ENCODE measurements around the gene EPB41. TPM values are rescaled to one million over a fixed set of nuclear protein-coding genes. Genes with fewer than 3 reads are reported as not detected.
"Not testable (repeated sequence)": the region's sequence is repeated elsewhere in the genome, so short reads cannot be mapped to it uniquely, and the experiment has no call there.

The EPB41 gene
- total RNA-seq, 2 donors from 2014 or later: 50.7 to 60.5 TPM

DNA sequence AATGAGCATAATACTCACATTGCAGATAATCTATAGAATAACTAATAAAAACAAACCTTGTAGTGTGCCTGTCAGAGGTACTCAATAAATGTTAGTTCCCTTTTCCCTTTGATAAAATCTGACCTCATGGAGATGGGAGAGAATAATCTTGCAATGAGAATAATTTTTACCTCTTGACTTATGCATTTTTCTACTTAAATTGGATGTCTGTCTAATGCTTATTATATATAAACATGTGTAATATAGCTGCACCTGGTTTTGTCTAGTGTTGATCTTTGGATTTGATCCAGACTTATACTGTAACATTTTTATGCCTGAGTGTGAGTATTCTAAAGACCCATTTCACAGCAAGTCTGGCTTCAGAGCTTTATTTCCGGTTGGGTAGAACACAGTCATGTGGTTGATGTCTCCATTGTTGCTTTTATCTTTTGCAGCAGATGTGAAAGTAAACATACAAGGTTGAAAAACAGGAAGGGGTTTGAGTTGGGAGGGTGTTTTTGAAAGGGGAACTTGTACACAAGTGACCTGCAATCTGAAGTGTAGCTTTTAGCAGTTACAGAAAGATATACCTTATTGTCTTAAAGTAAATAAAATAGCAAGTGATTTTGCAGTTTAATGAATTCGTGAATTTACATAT lies 12.4 kb downstream of the EPB41 start:
- peak; percentile 89 to 95 for ATAC-seq
- Mint-ChIP-seq H3K4me3 (peak overlapping the region; percentile 76), H3K9me3 (no peaks in the 10 kb centered on the region), H3K27me3 (no peaks in the 10 kb centered on the region), H3K4me1 (ENCODE audit: low read depth in 2 of 2) (peaks cover 29 to 36% of the 10 kb centered on the region in 2 donors), H3K36me3 (no peaks in the 10 kb centered on the region), H3K27ac (peak overlapping the region; percentile 88 to 90)
- peak; percentile 72 for DNase-seq (ENCODE audit: low spot score)

DNA sequence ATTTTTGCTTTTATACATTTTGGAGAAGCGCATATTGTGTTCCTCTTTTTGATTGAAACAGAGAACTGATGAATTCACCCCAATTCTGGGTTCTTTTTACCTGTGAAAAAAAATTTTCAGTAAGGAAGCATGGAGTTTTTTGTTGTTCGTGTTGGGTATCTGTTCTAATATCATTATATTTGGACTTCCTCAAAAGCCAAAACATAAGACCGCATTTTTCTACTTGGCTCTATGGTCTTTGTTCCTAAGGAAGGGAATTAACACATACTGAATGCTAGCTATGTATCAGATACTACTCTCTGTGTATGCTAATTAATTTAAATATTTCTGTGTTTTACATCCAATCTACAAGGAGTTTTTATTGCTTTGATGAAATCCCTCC lies 12.9 kb downstream of the EPB41 start:
- no peaks in the 10 kb centered on the region for H3K36me3 Mint-ChIP-seq
- DNase-seq (ENCODE audit: low spot score) (no peak), ATAC-seq (no peak)
- peaks cover 29 to 36% of the 10 kb centered on the region in 2 donors for H3K4me1 Mint-ChIP-seq (ENCODE audit: low read depth in 2 of 2)
- H3K27ac Mint-ChIP-seq: peak overlapping the region; percentile 88 to 90
- H3K4me3 Mint-ChIP-seq: peak overlapping the region; percentile 76
- no peaks in the 10 kb centered on the region for H3K9me3 Mint-ChIP-seq
- H3K27me3 Mint-ChIP-seq: no peaks in the 10 kb centered on the region

DNA sequence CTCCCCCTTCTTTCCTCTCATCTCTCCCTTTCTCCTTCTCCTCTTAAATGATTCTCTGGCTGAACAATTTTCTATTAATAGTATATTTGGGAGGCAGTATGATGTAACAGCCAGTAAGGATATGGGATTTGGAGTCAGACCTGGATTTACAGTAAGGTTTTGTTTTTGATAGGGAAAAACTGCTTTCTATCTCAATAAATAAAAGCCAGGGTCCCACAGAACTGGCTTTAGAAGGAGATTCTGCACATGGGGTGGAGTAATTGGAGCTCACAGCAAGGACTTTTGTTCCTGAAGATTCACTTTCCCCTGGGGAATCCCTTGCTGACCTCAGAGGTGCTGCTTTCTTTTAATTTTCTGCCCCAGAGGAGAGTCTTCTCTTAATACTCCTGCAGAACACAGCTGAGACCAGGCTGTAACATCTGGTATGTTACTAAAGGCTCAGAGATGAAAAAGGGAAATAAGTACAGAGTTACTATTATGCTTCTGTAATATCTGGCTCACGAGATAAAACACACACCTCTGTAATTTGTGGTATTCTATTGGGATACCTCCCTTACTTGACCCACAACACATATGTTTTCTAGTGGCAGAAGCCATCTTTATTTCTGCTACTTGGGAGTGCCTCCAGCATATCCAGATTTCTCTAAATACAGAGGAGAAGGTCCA lies 13.4 kb downstream of the EPB41 start:
- Mint-ChIP-seq H3K4me1 (ENCODE audit: low read depth in 2 of 2) (peaks cover 33 to 40% of the 10 kb centered on the region in 2 donors), H3K27ac (peak overlapping the region; percentile 88 to 90), H3K9me3 (no peaks in the 10 kb centered on the region), H3K36me3 (no peaks in the 10 kb centered on the region), H3K4me3 (peak overlapping the region; percentile 76), H3K27me3 (no peaks in the 10 kb centered on the region)
- ATAC-seq (no peak), DNase-seq (ENCODE audit: low spot score) (no peak)

DNA sequence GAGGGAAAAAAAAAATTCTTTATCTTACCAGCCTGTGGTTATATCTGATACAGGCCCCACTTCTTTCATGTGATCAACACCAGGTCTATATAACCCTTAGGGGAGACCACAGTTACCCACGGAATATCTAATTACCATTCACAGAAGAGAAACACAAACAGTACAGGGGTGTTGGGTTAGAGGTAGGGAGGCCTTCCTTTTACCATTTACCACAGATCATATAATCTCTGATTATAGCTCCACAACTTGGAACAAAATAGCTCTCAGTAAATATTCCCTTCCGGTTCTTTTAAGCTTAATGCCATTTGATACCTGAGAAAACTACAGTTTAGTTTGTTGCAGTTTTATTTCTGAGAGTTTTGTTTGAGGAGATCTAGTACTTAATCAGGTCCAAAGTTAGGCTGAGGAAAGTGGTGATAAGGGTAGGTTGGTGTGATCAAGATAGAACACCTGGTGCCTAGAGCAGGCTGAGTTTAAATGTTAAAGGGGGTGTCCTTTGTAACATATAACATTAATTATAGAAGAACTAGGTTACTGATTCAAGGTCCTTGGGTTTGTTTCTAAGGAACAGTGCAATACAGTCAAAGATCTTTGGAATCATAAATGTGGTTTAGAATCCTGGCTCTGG lies 14.1 kb downstream of the EPB41 start:
- DNase-seq (ENCODE audit: low spot score): no peak
- Mint-ChIP-seq H3K9me3 (no peaks in the 10 kb centered on the region), H3K27ac (peak overlapping the region; percentile 88 to 90), H3K36me3 (no peaks in the 10 kb centered on the region), H3K4me1 (ENCODE audit: low read depth in 2 of 2) (peaks cover 38 to 43% of the 10 kb centered on the region in 2 donors), H3K4me3 (peak overlapping the region; percentile 76), H3K27me3 (no peaks in the 10 kb centered on the region)
- ATAC-seq: peak in 1 of 2 donors; percentile 39

DNA sequence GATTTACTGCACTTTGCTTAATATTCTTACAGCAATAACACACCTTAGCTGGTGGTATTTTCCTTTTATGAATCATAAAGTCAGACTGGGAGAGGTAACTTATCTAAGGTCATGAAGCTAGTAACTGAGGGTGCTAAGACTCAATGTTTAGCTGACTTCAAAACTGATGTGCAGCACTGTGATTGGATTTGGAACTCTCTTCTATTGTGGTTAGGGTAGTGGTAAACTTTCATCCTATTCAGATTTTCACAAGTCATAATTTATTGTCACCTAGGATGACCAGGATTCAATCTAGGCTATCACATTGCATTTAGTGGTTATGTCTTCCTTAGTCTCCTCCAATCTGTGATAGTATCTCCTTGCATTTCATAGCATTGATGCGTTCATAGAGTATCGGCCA lies 18.9 kb downstream of the EPB41 start:
- Mint-ChIP-seq H3K27ac (no peak overlapping the region), H3K4me3 (no peak overlapping the region), H3K27me3 (no peaks in the 10 kb centered on the region), H3K4me1 (ENCODE audit: low read depth in 2 of 2) (peaks cover 34 to 42% of the 10 kb centered on the region in 2 donors), H3K9me3 (no peaks in the 10 kb centered on the region), H3K36me3 (no peaks in the 10 kb centered on the region)
- ATAC-seq (no peak), DNase-seq (ENCODE audit: low spot score) (no peak)

DNA sequence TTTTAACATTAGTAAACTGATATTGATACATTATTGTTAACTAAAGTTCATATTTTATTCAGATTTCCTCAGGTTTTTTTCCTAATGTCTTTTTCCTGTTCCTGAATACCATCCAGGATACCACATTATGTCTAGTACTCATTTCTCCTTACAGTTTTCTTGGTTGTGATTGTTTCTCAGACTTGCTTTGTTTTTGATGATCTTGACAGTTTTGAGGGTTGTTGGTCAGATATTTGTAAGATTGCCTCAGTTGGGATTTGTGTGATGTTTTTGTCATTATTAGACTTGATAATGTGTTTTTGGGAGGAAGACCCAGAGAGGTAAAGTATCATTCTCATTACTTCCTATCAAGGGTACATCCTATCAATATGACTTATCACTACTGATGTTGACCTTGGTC lies 19.5 kb downstream of the EPB41 start:
- H3K27me3 Mint-ChIP-seq: no peaks in the 10 kb centered on the region
- no peaks in the 10 kb centered on the region for H3K36me3 Mint-ChIP-seq
- H3K27ac Mint-ChIP-seq: no peak overlapping the region
- no peak for DNase-seq (ENCODE audit: low spot score)
- H3K4me1 Mint-ChIP-seq (ENCODE audit: low read depth in 2 of 2): peaks cover 31 to 36% of the 10 kb centered on the region in 2 donors
- no peak for ATAC-seq
- no peaks in the 10 kb centered on the region for H3K9me3 Mint-ChIP-seq
- no peak overlapping the region for H3K4me3 Mint-ChIP-seq

DNA sequence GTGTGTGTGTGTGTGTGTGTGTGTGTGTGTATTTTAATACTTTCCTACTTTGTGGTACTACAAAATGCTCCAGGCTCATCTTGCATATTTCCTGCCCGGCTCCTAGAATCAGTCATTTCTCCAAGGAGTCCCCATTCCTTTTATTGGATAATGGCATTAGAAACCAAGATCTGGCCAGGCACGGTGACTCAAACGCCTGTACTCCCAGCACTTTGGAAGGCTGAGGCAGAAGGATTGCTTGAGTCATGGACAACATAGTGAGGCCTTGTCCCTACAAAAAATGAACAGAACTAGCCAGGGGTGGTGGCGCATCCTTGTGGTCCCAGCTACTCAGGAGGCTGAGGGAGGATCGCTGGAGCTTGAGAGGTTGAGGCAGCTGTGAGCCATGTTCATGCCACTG lies 20.3 kb downstream of the EPB41 start:
- H3K36me3 Mint-ChIP-seq: no peaks in the 10 kb centered on the region
- H3K27ac Mint-ChIP-seq: no peak overlapping the region
- H3K9me3 Mint-ChIP-seq: no peaks in the 10 kb centered on the region
- H3K4me1 Mint-ChIP-seq (ENCODE audit: low read depth in 2 of 2): peaks cover 31 to 36% of the 10 kb centered on the region in 2 donors
- H3K4me3 Mint-ChIP-seq: no peak overlapping the region
- ATAC-seq (no peak), DNase-seq (ENCODE audit: low spot score) (no peak)
- H3K27me3 Mint-ChIP-seq: no peaks in the 10 kb centered on the region

- Mint-ChIP-seq H3K4me1 (ENCODE audit: low read depth in 2 of 2) (peaks cover 31 to 36% of the 10 kb centered on the region in 2 donors), H3K9me3 (no peaks in the 10 kb centered on the region), H3K4me3 (no peak overlapping the region), H3K27me3 (no peaks in the 10 kb centered on the region), H3K27ac (no peak overlapping the region), H3K36me3 (no peaks in the 10 kb centered on the region)
- DNase-seq (ENCODE audit: low spot score) (no peak), ATAC-seq (no peak)
Measured at GRCh38 chr1:28935293-28935692, 20.9 kb downstream of the EPB41 start.

DNA sequence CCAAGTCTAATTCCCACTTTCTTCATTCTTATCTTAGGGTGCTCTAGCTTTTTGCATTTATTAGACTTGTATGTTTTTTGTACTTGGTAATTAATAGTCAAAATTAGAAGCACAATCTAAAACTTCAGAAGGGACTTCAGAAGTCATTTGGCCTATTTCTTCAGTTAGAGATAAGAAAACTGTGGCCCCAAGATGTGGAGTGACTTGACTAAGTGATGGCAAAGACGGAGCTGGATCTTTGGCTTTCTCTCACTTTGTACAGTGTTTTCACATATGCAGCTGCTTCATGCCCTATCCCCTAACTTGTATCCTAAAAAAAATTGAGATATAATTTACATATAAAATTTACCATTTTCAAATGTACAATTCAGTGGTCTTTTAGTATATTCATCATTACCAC lies 21.7 kb downstream of the EPB41 start:
- H3K27me3 Mint-ChIP-seq: no peaks in the 10 kb centered on the region
- no peaks in the 10 kb centered on the region for H3K36me3 Mint-ChIP-seq
- peak overlapping the region in 1 of 2 donors; percentile 22 for H3K27ac Mint-ChIP-seq
- no peaks in the 10 kb centered on the region for H3K9me3 Mint-ChIP-seq
- H3K4me1 Mint-ChIP-seq (ENCODE audit: low read depth in 2 of 2): peaks cover 36 to 42% of the 10 kb centered on the region in 2 donors
- H3K4me3 Mint-ChIP-seq: no peak overlapping the region
- DNase-seq (ENCODE audit: low spot score): no peak
- no peak for ATAC-seq

DNA sequence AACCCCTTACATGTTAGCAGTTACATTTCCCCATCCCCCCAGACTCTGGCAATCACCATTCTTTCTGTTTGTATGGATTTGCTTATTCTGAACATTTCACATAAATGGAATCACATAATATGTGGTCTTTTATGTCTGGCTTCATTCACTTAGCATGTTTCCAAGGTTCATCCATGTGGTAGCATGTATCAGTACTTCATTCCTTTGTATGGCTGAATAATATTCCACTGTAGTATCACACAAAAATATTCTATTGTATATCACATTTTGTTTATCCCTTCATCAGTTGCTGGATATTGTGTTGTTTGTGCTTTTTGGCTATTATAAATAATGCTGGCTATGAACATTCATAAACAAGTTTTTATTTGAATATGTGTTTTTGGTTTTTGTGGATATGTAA lies 22.2 kb downstream of the EPB41 start:
- Mint-ChIP-seq H3K36me3 (no peaks in the 10 kb centered on the region), H3K4me3 (no peak overlapping the region)

DNA sequence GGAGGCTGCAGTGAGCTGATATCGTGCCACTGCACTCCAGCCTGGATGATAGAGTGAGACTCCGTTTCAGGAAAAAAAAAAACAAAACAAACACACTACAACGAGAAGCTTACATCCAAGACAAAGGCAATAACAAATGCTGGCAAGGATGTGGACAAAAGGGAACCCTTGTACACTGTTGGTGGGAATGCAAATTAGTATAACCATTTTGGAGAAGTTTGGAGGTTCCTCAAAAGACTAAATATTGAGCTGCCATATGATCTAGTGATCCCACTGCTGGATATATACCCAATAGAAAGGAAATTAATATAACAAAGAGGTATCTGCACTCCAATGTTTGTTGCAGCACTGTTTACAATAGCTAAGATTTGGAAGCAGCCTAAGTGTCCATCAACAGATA lies 29.2 kb downstream of the EPB41 start:
- ATAC-seq; H3K27ac Mint-ChIP-seq; H3K27me3 Mint-ChIP-seq; H3K4me3 Mint-ChIP-seq; H3K36me3 Mint-ChIP-seq; DNase-seq (ENCODE audit: low spot score); H3K9me3 Mint-ChIP-seq: not testable (repeated sequence)
- H3K4me1 Mint-ChIP-seq (ENCODE audit: low read depth in 2 of 2): peaks cover 18 to 21% of the 10 kb centered on the region in 2 donors

More for the DNA sequence above, 22.2 kb downstream of the EPB41 start:
- DNase-seq (ENCODE audit: low spot score): no peak
- Mint-ChIP-seq H3K27me3 (no peaks in the 10 kb centered on the region), H3K9me3 (no peaks in the 10 kb centered on the region), H3K4me1 (ENCODE audit: low read depth in 2 of 2) (peaks cover 38 to 43% of the 10 kb centered on the region in 2 donors), H3K27ac (no peak overlapping the region)
- no peak for ATAC-seq

DNA sequence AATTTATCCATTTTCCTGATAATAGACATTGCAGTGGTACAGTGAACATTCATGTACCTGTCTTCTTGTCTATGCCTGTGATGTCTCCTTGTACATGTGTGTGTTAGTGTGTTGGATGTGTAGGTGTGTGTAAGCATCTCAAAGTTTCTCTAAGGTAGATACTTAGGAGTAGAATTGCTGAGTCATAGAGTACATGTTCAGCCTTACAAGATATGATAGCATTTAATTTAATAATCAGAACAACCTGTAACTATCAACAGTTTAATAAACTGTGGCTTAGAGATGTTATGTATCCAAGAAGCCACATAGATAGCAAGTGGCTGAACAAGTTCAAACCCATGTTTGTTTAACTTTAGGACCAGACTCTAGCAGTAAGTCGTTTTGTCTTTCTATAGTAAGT lies 35.6 kb downstream of the EPB41 start:
- Mint-ChIP-seq H3K9me3 (no peaks in the 10 kb centered on the region), H3K4me3 (no peak overlapping the region), H3K27me3 (no peaks in the 10 kb centered on the region), H3K36me3 (no peaks in the 10 kb centered on the region), H3K27ac (peak overlapping the region in 1 of 2 donors; percentile 3), H3K4me1 (ENCODE audit: low read depth in 2 of 2) (peaks cover 11 to 12% of the 10 kb centered on the region in 2 donors)
- no peak for ATAC-seq
- no peak for DNase-seq (ENCODE audit: low spot score)

DNA sequence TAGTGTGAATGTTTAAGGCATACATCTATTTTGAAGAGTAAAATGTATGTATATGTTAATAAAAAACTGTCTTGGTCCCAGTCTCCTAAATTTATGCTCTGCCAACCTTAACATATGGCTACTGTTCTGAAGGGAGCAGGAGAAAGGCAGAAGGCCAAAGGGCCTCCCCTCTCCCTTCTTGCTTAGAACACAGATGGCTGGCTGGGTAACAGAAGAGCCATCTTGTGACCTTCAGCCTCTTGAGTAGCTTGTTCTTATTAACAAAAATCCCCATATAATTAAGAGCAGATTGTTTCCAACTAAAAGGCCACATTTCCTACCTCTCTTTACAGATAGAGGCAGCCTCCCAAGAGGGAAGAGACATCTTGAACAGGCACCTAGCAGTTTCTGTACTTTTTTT lies 36.1 kb downstream of the EPB41 start:
- peak overlapping the region in 1 of 2 donors; percentile 3 for H3K27ac Mint-ChIP-seq
- H3K4me1 Mint-ChIP-seq (ENCODE audit: low read depth in 2 of 2): peaks cover 13% of the 10 kb centered on the region in 2 donors
- no peak for ATAC-seq

DNA sequence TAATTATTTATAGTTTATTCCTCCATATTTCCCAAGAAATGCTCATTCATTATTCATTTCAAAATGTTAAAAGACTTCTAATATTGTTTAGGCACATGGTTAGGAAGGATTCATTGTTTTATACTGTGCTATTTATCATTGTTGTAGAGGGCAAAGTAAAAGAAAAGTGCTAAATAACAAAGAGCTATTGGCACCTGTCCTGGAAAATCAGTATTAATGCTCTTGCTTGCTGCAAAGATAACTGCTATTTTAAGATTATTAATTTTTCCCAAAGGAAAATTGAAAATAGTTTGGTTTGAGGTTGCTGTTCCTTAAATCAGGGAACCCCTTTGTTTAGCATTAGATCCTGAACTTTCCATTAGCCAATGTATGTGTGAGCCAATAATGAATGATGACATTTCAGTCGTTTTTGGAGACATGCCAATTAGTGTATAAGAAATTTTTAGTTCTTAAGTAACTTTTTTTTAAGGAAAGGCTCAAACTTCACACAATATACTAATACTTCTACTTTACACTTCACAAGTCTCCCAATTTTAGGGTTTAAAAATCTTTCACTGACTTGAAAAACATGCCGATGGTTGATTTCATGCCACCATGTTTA lies 39.9 kb downstream of the EPB41 start:
- peaks cover 24 to 26% of the 10 kb centered on the region in 2 donors for H3K4me1 Mint-ChIP-seq (ENCODE audit: low read depth in 2 of 2)
- no peaks in the 10 kb centered on the region for H3K27me3 Mint-ChIP-seq
- no peaks in the 10 kb centered on the region for H3K9me3 Mint-ChIP-seq
- H3K4me3 Mint-ChIP-seq: no peak overlapping the region
- H3K27ac Mint-ChIP-seq: no peak overlapping the region
- DNase-seq (ENCODE audit: low spot score) (no peak), ATAC-seq (no peak)
- no peaks in the 10 kb centered on the region for H3K36me3 Mint-ChIP-seq

More for the DNA sequence above, 36.1 kb downstream of the EPB41 start:
- no peak for DNase-seq (ENCODE audit: low spot score)
- Mint-ChIP-seq H3K27me3 (no peaks in the 10 kb centered on the region), H3K4me3 (no peak overlapping the region), H3K9me3 (no peaks in the 10 kb centered on the region), H3K36me3 (no peaks in the 10 kb centered on the region)
